ENCODE measurements around the gene ALPI. TPM values are rescaled to one million over a fixed set of nuclear protein-coding genes. Genes with fewer than 3 reads are reported as not detected.

Gene ALPI
- total and polyA plus RNA-seq, 10 of the 15 experiments (the other 5 are each of a cell fraction or from before 2014, with no cell fraction given): not detected

GRCh38 chr2:232457121-232458011 lies 1.4 kb downstream of the ALPI start:
- Histone ChIP-seq H3K9ac (ENCODE audit: control insufficient read depth, insufficient read depth, low read length) (no peak overlapping the region), H3K9me3 (replicated peaks; ENCODE audit: control insufficient read depth, insufficient read depth, low read length) (no peaks in the 10 kb centered on the region), H3K27ac (ENCODE audit: control insufficient read depth, insufficient read depth) (no peak overlapping the region), H4K20me1 (ENCODE audit: control insufficient read depth, insufficient read depth) (no peaks in the 10 kb centered on the region), H3K27me3 (replicated peaks in 1 of 2; ENCODE audit: control insufficient read depth in 2 of 2, insufficient read depth in 2 of 2, low read length in 1 of 2) (no peaks in the 10 kb centered on the region; a peak in 1 of 4 replicates), H3K4me1 (ENCODE audit: control insufficient read depth, insufficient read depth, low read length) (no peaks in the 10 kb centered on the region), H3K36me3 (ENCODE audit: control insufficient read depth in 2 of 2, insufficient read depth in 2 of 2, low read length in 1 of 2) (no peaks in the 10 kb centered on the region), H3K4me2 (ENCODE audit: control insufficient read depth, insufficient read depth) (no peak overlapping the region), H3K79me2 (ENCODE audit: control insufficient read depth, insufficient read depth, low read length) (no peaks in the 10 kb centered on the region), H3K4me3 (no peak overlapping the region), H2AFZ (ENCODE audit: control insufficient read depth, low read depth, low read length) (no peak overlapping the region)
- no peak for DNase-seq (ENCODE audit: low read depth, low spot score)
- 36% methylated on average over 21 of the region's 21 CpGs for WGBS (ENCODE audit: insufficient coverage, insufficient replicate concordance, low lambda C conversion rate, missing lambda C conversion rate)
- no TSS peak for BruUV-seq (replicated peaks)
- ATAC-seq: no peak
- POLR2A ChIA-PET: no interaction called here
- FAIRE-seq: no peak
- SMC1A ChIA-PET (ENCODE audit: uncharacterized antibody, unreplicated experiment): no interaction called here
- in situ Hi-C loops (cut with MboI): no loop called here
- CTCF ChIA-PET: no interaction called here
- intact Hi-C loops (cut with micrococcal nuclease; ENCODE audit: unreplicated experiment): no loop called here
- RAD21 ChIA-PET (ENCODE audit: unreplicated experiment): no interaction called here
- TF ChIP-seq PRDM15 (CRISPR knock-in tag; IDR thresholded peaks at IDR 0.05): no peak
- TF ChIP-seq ZZZ3 (IDR thresholded peaks at IDR 0.05; ENCODE audit: control insufficient read depth, insufficient read length, low read depth): no peak
- TF ChIP-seq TCF3 (IDR thresholded peaks at IDR 0.05; ENCODE audit: borderline replicate concordance, insufficient read depth, low read depth, low read length): no peak
- no peak for TF ChIP-seq WRNIP1 (IDR thresholded peaks at IDR 0.05; ENCODE audit: borderline replicate concordance, low read depth, low read length)
- no peak for TF ChIP-seq SKIL (IDR thresholded peaks at IDR 0.05; ENCODE audit: low read depth, poor library complexity, severe bottlenecking)
- no peak for TF ChIP-seq SMARCA5 (IDR thresholded peaks at IDR 0.05)
- TF ChIP-seq CBX3 (IDR thresholded peaks at IDR 0.05; ENCODE audit: borderline replicate concordance, low read depth): no peak
- no peak for TF ChIP-seq SUPT20H (IDR thresholded peaks at IDR 0.05; ENCODE audit: borderline replicate concordance, control insufficient read depth, low read depth, low read length)
- no peak for TF ChIP-seq SRF (IDR thresholded peaks at IDR 0.05; ENCODE audit: low read depth in 2 of 2, low read length in 2 of 2)
- TF ChIP-seq ZBTB4 (CRISPR knock-in tag; IDR thresholded peaks at IDR 0.05): no peak
- no peak for TF ChIP-seq GATAD2B (conservative IDR thresholded peaks at IDR 0.05; ENCODE audit: low read depth)
- no peak for TF ChIP-seq NFIC (IDR thresholded peaks at IDR 0.05; ENCODE audit: low read depth, low read length)
